GM06990 (cell line): ENCODE results near the gene GFRA3.

ENCODE experiments used
- DNase-seq: peaks from one replicate; pipeline ENCODE4 v3.0.0-alpha.2; 2011; ENCODE audit not compliant: insufficient read length; ENCODE audit errors: extremely low read depth
- H3K27me3 ChIP-seq: replicated peaks from 2 replicates; pipeline ENCODE4 v1.6.0; 2011; ENCODE audit warnings: low read length; ENCODE audit not compliant: control insufficient read depth, insufficient read depth
- H3K36me3 ChIP-seq: 2 replicates; pipeline ENCODE4 v1.5.1; 2011; ENCODE audit warnings: low read length; ENCODE audit not compliant: control insufficient read depth, insufficient read depth
- H3K4me3 ChIP-seq: replicated peaks from 2 replicates; pipeline ENCODE4 v1.5.1; 2011; ENCODE audit warnings: low read depth, mild to moderate bottlenecking, control low read depth, low read length
- CTCF ChIP-seq: IDR thresholded peaks from 2 replicates; pipeline ENCODE4 v1.5.1; 2011; ENCODE audit warnings: low read length, control low read depth, mild to moderate bottlenecking, inconsistent platforms; ENCODE audit not compliant: insufficient read depth, poor library complexity, severe bottlenecking

GFRA3 gene

GRCh38 chr5:138246334-138246733 is 28.1 kb downstream of the GFRA3 start:
- no peak for DNase-seq
- no peak for TF ChIP-seq CTCF
- Histone ChIP-seq H3K36me3 (no peaks in the 10 kb centered on the region), H3K4me3 (no peak overlapping the region), H3K27me3 (peaks cover under 1% of the 10 kb centered on the region)

- DNase-seq, result no peak
- Histone ChIP-seq H3K36me3 (no peaks in the 10 kb centered on the region), H3K27me3 (peaks cover 2% of the 10 kb centered on the region), H3K4me3 (no peak overlapping the region)
- TF ChIP-seq CTCF, result no peak
Observed at GRCh38 chr5:138245717-138246116, 28.7 kb downstream of the GFRA3 start.

GRCh38 chr5:138243794-138244193 is 30.6 kb downstream of the GFRA3 start:
- Histone ChIP-seq H3K27me3 (peaks cover 2% of the 10 kb centered on the region), H3K4me3 (no peak overlapping the region)
- TF ChIP-seq CTCF, result no peak

GRCh38 chr5:138241688-138242571 is 32.5 kb downstream of the GFRA3 start:
- no peak for TF ChIP-seq CTCF
- peak; percentile 26 for DNase-seq
- H3K4me3 ChIP-seq, result peak overlapping the region; percentile 23
- no peaks in the 10 kb centered on the region for H3K36me3 ChIP-seq
- peaks cover 2% of the 10 kb centered on the region for H3K27me3 ChIP-seq

More at GRCh38 chr5:138243794-138244193, 30.6 kb downstream of the GFRA3 start:
- DNase-seq, result no peak
- H3K36me3 ChIP-seq, result no peaks in the 10 kb centered on the region

GRCh38 chr5:138240650-138241385 is 33.6 kb downstream of the GFRA3 start:
- H3K4me3 ChIP-seq, result no peak overlapping the region
- H3K36me3 ChIP-seq, result no peaks in the 10 kb centered on the region
- peak; percentile 11 for DNase-seq
- peaks cover 2% of the 10 kb centered on the region for H3K27me3 ChIP-seq
- no peak for TF ChIP-seq CTCF
